ENCODE results near the gene ZMIZ1.

DNA sequence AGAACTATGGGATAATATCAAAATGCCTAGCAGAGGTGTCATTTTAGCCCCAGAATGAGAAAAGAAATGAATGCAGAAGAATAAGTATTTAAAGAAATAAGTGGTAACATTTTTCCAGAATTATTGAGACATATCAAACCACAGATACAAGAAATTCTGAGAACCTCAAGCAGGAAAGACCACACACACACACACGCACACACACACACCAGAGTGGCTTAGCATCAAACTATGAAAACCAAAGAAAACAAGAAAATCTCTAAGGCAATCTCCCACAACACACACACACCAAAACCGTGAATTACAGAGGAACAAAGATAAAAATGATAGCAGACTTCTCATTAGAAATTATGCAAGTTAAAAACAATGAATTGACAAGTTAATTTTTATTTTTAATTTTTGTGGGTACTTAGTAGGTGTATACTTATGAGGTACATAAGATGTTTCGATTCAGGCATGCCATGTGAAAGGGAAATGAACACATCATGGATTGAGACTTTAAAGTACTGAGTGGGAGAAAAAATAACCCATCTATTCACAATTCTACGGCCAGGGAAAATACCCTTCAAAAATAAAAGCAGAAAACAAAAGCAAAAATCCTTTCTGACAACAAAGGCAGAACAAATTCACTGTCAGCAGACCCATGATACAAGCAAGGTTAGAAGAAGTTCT is 293.1 kb downstream of the ZMIZ1 start:
- TF ChIP-seq, protein P1, sequence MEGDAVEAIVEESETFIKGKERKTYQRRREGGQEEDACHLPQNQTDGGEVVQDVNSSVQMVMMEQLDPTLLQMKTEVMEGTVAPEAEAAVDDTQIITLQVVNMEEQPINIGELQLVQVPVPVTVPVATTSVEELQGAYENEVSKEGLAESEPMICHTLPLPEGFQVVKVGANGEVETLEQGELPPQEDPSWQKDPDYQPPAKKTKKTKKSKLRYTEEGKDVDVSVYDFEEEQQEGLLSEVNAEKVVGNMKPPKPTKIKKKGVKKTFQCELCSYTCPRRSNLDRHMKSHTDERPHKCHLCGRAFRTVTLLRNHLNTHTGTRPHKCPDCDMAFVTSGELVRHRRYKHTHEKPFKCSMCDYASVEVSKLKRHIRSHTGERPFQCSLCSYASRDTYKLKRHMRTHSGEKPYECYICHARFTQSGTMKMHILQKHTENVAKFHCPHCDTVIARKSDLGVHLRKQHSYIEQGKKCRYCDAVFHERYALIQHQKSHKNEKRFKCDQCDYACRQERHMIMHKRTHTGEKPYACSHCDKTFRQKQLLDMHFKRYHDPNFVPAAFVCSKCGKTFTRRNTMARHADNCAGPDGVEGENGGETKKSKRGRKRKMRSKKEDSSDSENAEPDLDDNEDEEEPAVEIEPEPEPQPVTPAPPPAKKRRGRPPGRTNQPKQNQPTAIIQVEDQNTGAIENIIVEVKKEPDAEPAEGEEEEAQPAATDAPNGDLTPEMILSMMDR (IDR thresholded peaks at IDR 0.05) = no peak
- TF ChIP-seq EP300 (IDR thresholded peaks at IDR 0.05) = no peak
- TF ChIP-seq POLR2A (IDR thresholded peaks at IDR 0.05) = no peak

Data from suprapubic skin (tissue), 3 donors.